WTC11 (cell line): ENCODE results near the gene LYL1. TPM values are rescaled to one million over a fixed set of nuclear protein-coding genes. Genes with fewer than 3 reads are reported as not detected.

Experiments
- ATAC-seq: fragments of 200-7000 bp; cut with Tn5 transposase; 2 replicates; pipeline ENCODE4 v1.10.0; 2021; ENCODE audit warnings: mild to moderate bottlenecking, moderate library complexity
- CTCF ChIA-PET: fragments of 300-600 bp; sonication (Branson Sonifier 250); formaldehyde crosslinking; loops from one replicate; lab custom pipeline; 2021; ENCODE audit warnings: antibody characterized with exemption; lab: Charles Lee
- POLR2A ChIA-PET: fragments of 350-600 bp; sonication (Branson Sonifier 250); formaldehyde crosslinking; loops from one replicate; lab custom pipeline; 2021; ENCODE audit warnings: antibody characterized with exemption; lab: Charles Lee
- DNase-seq: peaks from one replicate; pipeline ENCODE4 v3.0.0; 2021; ENCODE audit warnings: low spot score
- H3K27ac Mint-ChIP-seq: 2 replicates; pipeline ENCODE4 v1.8.0; 2021; ENCODE audit warnings: mixed read lengths
- H3K27me3 Mint-ChIP-seq: 2 replicates; pipeline ENCODE4 v1.8.0; 2021; ENCODE audit warnings: low read depth, mild to moderate bottlenecking, moderate library complexity, mixed read lengths
- H3K36me3 Mint-ChIP-seq: 2 replicates; pipeline ENCODE4 v1.8.0; 2021; ENCODE audit warnings: mixed read lengths
- H3K4me1 Mint-ChIP-seq: 2 replicates; pipeline ENCODE4 v1.8.0; 2022; ENCODE audit warnings: mixed read lengths
- H3K4me3 Mint-ChIP-seq: 2 replicates; pipeline ENCODE4 v1.8.0; 2021; ENCODE audit warnings: mild to moderate bottlenecking, moderate library complexity, mixed read lengths
- H3K9me3 Mint-ChIP-seq: 2 replicates; pipeline ENCODE4 v1.8.0; 2021; ENCODE audit warnings: mixed read lengths
- ARID4B ChIP-seq: sonication (generic); formaldehyde crosslinking; IDR thresholded peaks from 2 replicates; pipeline ENCODE4 v1.8.0; 2023; ENCODE audit warnings: missing genetic modification reagents, mild to moderate bottlenecking, borderline replicate concordance
- ETV6 ChIP-seq: sonication (generic); formaldehyde crosslinking; IDR thresholded peaks from 2 replicates; pipeline ENCODE4 v1.8.1; 2022; ENCODE audit warnings: mild to moderate bottlenecking, missing genetic modification reagents
- FOXK1 ChIP-seq: sonication (generic); formaldehyde crosslinking; IDR thresholded peaks from 2 replicates; pipeline ENCODE4 v1.8.0; 2022; ENCODE audit warnings: mild to moderate bottlenecking, moderate library complexity, missing genetic modification reagents
- FOXP1 ChIP-seq: sonication (generic); formaldehyde crosslinking; IDR thresholded peaks from 2 replicates; pipeline ENCODE4 v1.8.0; 2022; ENCODE audit warnings: missing genetic modification reagents, mild to moderate bottlenecking, moderate library complexity, borderline replicate concordance
- GRHL2 ChIP-seq: fragments of 250-450 bp; sonication (Bioruptor Pico); IDR thresholded peaks from 2 replicates; pipeline ENCODE4 v1.8.0; 2022; ENCODE audit warnings: mild to moderate bottlenecking, moderate library complexity; ENCODE audit not compliant: insufficient replicate concordance, severe bottlenecking
- KAT7 ChIP-seq: sonication (generic); formaldehyde crosslinking; IDR thresholded peaks from 2 replicates; pipeline ENCODE4 v1.8.1; 2023; ENCODE audit warnings: missing genetic modification reagents, mild to moderate bottlenecking, borderline replicate concordance
- OVOL2 ChIP-seq: fragments of 250-450 bp; sonication (Bioruptor Pico); IDR thresholded peaks from 2 replicates; pipeline ENCODE4 v1.9.0; 2021; ENCODE audit warnings: mild to moderate bottlenecking, borderline replicate concordance
- USF2 ChIP-seq: sonication (generic); formaldehyde crosslinking; IDR thresholded peaks from 2 replicates; pipeline ENCODE4 v1.8.1; 2023; ENCODE audit warnings: mild to moderate bottlenecking, missing genetic modification reagents, moderate library complexity
- ZMAT4 ChIP-seq: fragments of 250-450 bp; sonication (Bioruptor Pico); IDR thresholded peaks from 2 replicates; pipeline ENCODE4 v1.9.0; 2021; ENCODE audit warnings: mild to moderate bottlenecking
- ZNF219 ChIP-seq: sonication (generic); formaldehyde crosslinking; IDR thresholded peaks from 2 replicates; pipeline ENCODE4 v1.8.0; 2023; ENCODE audit warnings: missing genetic modification reagents, mild to moderate bottlenecking, borderline replicate concordance
- ZNF232 ChIP-seq: sonication (generic); formaldehyde crosslinking; IDR thresholded peaks from 2 replicates; pipeline ENCODE4 v1.8.0; 2022; ENCODE audit warnings: mild to moderate bottlenecking, missing genetic modification reagents
- ZNF281 ChIP-seq: sonication (generic); formaldehyde crosslinking; IDR thresholded peaks from 2 replicates; pipeline ENCODE4 v1.8.0; 2023; ENCODE audit warnings: mild to moderate bottlenecking, missing genetic modification reagents
- ZNF317 ChIP-seq: sonication (generic); formaldehyde crosslinking; IDR thresholded peaks from 2 replicates; pipeline ENCODE4 v1.8.1; 2023; ENCODE audit warnings: low read depth, mild to moderate bottlenecking, moderate library complexity, missing genetic modification reagents, borderline replicate concordance
- total RNA-seq: library from RNA; stranded (reverse); gene quantifications from 3 replicates; pipeline ENCODE4 v1.2.3, GENCODE V29; 2021
- TF ChIP-seq, protein P1 (sequence below): sonication (generic); formaldehyde crosslinking; IDR thresholded peaks from 2 replicates; pipeline ENCODE4 v1.8.0; 2022; ENCODE audit warnings: mild to moderate bottlenecking, missing genetic modification reagents
- TF ChIP-seq, protein P2 (sequence below): sonication (generic); formaldehyde crosslinking; IDR thresholded peaks from 2 replicates; pipeline ENCODE4 v1.8.0; 2022; ENCODE audit warnings: mild to moderate bottlenecking, missing genetic modification reagents

The LYL1 gene
- total RNA-seq, 1 experiment from 2014 or later, result 1.2 TPM

- TF ChIP-seq FOXP1 (CRISPR knock-in tag) (peak; percentile 39; the same call in 1 of the 2 replicates), USF2 (CRISPR knock-in tag) (peak; percentile 19; the same call in 1 of the 2 replicates), OVOL2 (CRISPR knock-in tag) (no peak)
- TF ChIP-seq, protein P1, sequence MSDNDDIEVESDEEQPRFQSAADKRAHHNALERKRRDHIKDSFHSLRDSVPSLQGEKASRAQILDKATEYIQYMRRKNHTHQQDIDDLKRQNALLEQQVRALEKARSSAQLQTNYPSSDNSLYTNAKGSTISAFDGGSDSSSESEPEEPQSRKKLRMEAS, result peak; percentile 84; the same call in 1 of the 2 replicates
- TF ChIP-seq, all 79 proteins: peak for 3
- ChIA-PET POLR2A (interaction anchor here (0.6 to 1.4 kb wide), 6 partner anchors 41 to 759 kb away, joined by 3 to 9 read pairs (median 3); no protein-coding TSS in a partner anchor), CTCF (interaction anchor here (0.6 to 9.2 kb wide), 22 partner anchors 8 to 285 kb away, joined by 3 to 276 read pairs (median 8); partner anchors contain the start of genes GCDH, IER2, NACC1 and STX10)
- H3K27me3 Mint-ChIP-seq, result peaks cover 74% of the 10 kb centered on the region
- no peaks in the 10 kb centered on the region for H3K36me3 Mint-ChIP-seq
- peak; percentile 75 for DNase-seq
- ATAC-seq, result peak; percentile 15
- H3K4me3 Mint-ChIP-seq, result peak overlapping the region; percentile 89
- peaks cover 34% of the 10 kb centered on the region for H3K4me1 Mint-ChIP-seq
- no peak overlapping the region for H3K27ac Mint-ChIP-seq
- H3K9me3 Mint-ChIP-seq, result no peaks in the 10 kb centered on the region
These were observed 6.4 kb downstream of the LYL1 start for GRCh38 chr19:13095934-13096927.

GRCh38 chr19:13095393-13095784 lies 7.3 kb downstream of the LYL1 start:
- H3K27me3 Mint-ChIP-seq, result peaks cover 71% of the 10 kb centered on the region
- H3K36me3 Mint-ChIP-seq, result no peaks in the 10 kb centered on the region
- POLR2A ChIA-PET, result interaction anchor here (0.7 to 1.6 kb wide), 3 partner anchors 57 to 210 kb away, joined by 3 to 5 read pairs (median 3); no protein-coding TSS in a partner anchor
- peaks cover 38% of the 10 kb centered on the region for H3K4me1 Mint-ChIP-seq
- peak overlapping the region; percentile 89 for H3K4me3 Mint-ChIP-seq
- CTCF ChIA-PET, result interaction anchor here (0.6 to 9.2 kb wide), 23 partner anchors 9 to 248 kb away, joined by 3 to 276 read pairs (median 11); partner anchors contain the start of genes IER2, NACC1, STX10 and TRMT1
- H3K9me3 Mint-ChIP-seq, result no peaks in the 10 kb centered on the region
- ATAC-seq, result peak; percentile 30
- TF ChIP-seq ZNF232 (CRISPR knock-in tag) (0 out of 2 replicates have a peak, but pooled peaks have one; percentile 44), ZNF317 (CRISPR knock-in tag) (no peak), FOXK1 (CRISPR knock-in tag) (peak; percentile 30; the same call in 1 of the 2 replicates), ZMAT4 (CRISPR knock-in tag) (no peak), ETV6 (0 out of 2 replicates have a peak, but pooled peaks have one; percentile 40), GRHL2 (no peak), ARID4B (peak; percentile 37; the same call in 1 of the 2 replicates), ZNF219 (CRISPR knock-in tag) (no peak), ZNF281 (CRISPR knock-in tag) (0 out of 2 replicates have a peak, but pooled peaks have one; percentile 63), KAT7 (CRISPR knock-in tag) (no peak)
- TF ChIP-seq, protein P2, sequence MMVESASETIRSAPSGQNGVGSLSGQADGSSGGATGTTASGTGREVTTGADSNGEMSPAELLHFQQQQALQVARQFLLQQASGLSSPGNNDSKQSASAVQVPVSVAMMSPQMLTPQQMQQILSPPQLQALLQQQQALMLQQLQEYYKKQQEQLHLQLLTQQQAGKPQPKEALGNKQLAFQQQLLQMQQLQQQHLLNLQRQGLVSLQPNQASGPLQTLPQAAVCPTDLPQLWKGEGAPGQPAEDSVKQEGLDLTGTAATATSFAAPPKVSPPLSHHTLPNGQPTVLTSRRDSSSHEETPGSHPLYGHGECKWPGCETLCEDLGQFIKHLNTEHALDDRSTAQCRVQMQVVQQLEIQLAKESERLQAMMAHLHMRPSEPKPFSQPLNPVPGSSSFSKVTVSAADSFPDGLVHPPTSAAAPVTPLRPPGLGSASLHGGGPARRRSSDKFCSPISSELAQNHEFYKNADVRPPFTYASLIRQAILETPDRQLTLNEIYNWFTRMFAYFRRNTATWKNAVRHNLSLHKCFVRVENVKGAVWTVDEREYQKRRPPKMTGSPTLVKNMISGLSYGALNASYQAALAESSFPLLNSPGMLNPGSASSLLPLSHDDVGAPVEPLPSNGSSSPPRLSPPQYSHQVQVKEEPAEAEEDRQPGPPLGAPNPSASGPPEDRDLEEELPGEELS (CRISPR knock-in tag), result peak; percentile 60; the same call in 1 of the 2 replicates
- TF ChIP-seq, protein P1, result peak; percentile 50; the same call in 1 of the 2 replicates
- peak; percentile 84 for DNase-seq
- no peak overlapping the region for H3K27ac Mint-ChIP-seq
